HEK293 (cell line): ENCODE data around the gene LYST.

Experiments used
- CTCF ChIA-PET: fragments of 350-600 bp; formaldehyde crosslinking; extraction: SDS; loops from one replicate; lab custom pipeline; 2021; ENCODE audit warnings: antibody characterized with exemption; lab: Yijun Ruan, JAX
- POLR2A ChIA-PET: fragments of 300-600 bp; formaldehyde crosslinking; extraction: SDS; loops from one replicate; lab custom pipeline; 2020; ENCODE audit warnings: antibody characterized with exemption, inconsistent platforms; lab: Yijun Ruan, JAX
- H3K27ac ChIP-seq: fragments of 200-500 bp; sonication (Bioruptor generic); 2 replicates; pipeline ENCODE4 v1.5.1; 2014; ENCODE audit warnings: low read depth, low read length, control low read depth, inconsistent platforms; ENCODE audit errors: extremely low read depth
- H3K36me3 ChIP-seq, 2 experiments: fragments of 200-500 bp in 1 of 2; sonication (Bioruptor generic) in 1 of 2; 1 replicate in 1 of 2; 2 replicates in 1 of 2; pipeline ENCODE4 v1.5.1; 2014 to 2017; ENCODE audit warnings: inconsistent platforms in 2 of 2, low read length in 2 of 2; ENCODE audit not compliant: control insufficient read depth in 2 of 2, insufficient read depth in 1 of 2
- H3K4me1 ChIP-seq: fragments of 200-500 bp; sonication (Bioruptor generic); 2 replicates; pipeline ENCODE4 v1.5.1; 2014; ENCODE audit warnings: mild to moderate bottlenecking, low read length, inconsistent platforms; ENCODE audit not compliant: control insufficient read depth, insufficient read depth
- H3K4me3 ChIP-seq: 2 replicates; pipeline ENCODE4 v1.5.1; 2011; ENCODE audit warnings: low read depth, mild to moderate bottlenecking, control low read depth, low read length, moderate library complexity
- H3K9me3 ChIP-seq: fragments of 200-500 bp; sonication (Bioruptor generic); 2 replicates; pipeline ENCODE4 v1.5.1; 2014; ENCODE audit warnings: low read depth, low read length, inconsistent platforms; ENCODE audit not compliant: control insufficient read depth, insufficient read depth
- BCL11B ChIP-seq: fragments of 450-650 bp; formaldehyde crosslinking; IDR thresholded peaks from 2 replicates; pipeline ENCODE4 v1.5.1; 2016; ENCODE audit warnings: low read depth, missing biosample characterization, missing genetic modification characterization
- SCRT2 ChIP-seq: fragments of 450-650 bp; formaldehyde crosslinking; IDR thresholded peaks from 2 replicates; pipeline ENCODE4 v1.5.1; 2016; ENCODE audit warnings: missing biosample characterization, missing genetic modification characterization
- TCF7L2 ChIP-seq: IDR thresholded peaks from 2 replicates; pipeline ENCODE4 v1.6.1; 2011; ENCODE audit warnings: low read depth, mild to moderate bottlenecking, inconsistent platforms, low read length, moderate library complexity, borderline replicate concordance
- ZBTB7A ChIP-seq: fragments of 450-650 bp; formaldehyde crosslinking; IDR thresholded peaks from 2 replicates; pipeline ENCODE4 v1.5.1; 2016; ENCODE audit warnings: low read depth, missing biosample characterization, missing genetic modification characterization
- ZNF114 ChIP-seq: fragments of 450-650 bp; formaldehyde crosslinking; IDR thresholded peaks from 2 replicates; pipeline ENCODE4 v1.5.0; 2017; ENCODE audit warnings: missing biosample characterization, missing genetic modification characterization
- ZNF155 ChIP-seq: fragments of 450-650 bp; formaldehyde crosslinking; IDR thresholded peaks from 2 replicates; pipeline ENCODE4 v1.5.1; 2016; ENCODE audit warnings: missing biosample characterization, missing genetic modification characterization
- ZNF16 ChIP-seq: fragments of 450-650 bp; formaldehyde crosslinking; IDR thresholded peaks from 2 replicates; pipeline ENCODE4 v1.5.1; 2016; ENCODE audit warnings: low read depth, missing biosample characterization, missing genetic modification characterization
- ZNF214 ChIP-seq: fragments of 450-650 bp; formaldehyde crosslinking; IDR thresholded peaks from 2 replicates; pipeline ENCODE4 v1.5.1; 2017; ENCODE audit warnings: missing biosample characterization, mild to moderate bottlenecking, missing genetic modification characterization, borderline replicate concordance
- ZNF221 ChIP-seq: fragments of 450-650 bp; formaldehyde crosslinking; IDR thresholded peaks from 2 replicates; pipeline ENCODE4 v1.5.1; 2017; ENCODE audit warnings: missing biosample characterization, missing genetic modification characterization, borderline replicate concordance
- ZNF239 ChIP-seq: fragments of 450-650 bp; formaldehyde crosslinking; IDR thresholded peaks from 2 replicates; pipeline ENCODE4 v1.5.1; 2016; ENCODE audit warnings: missing biosample characterization, missing genetic modification characterization
- ZNF24 ChIP-seq: fragments of 450-650 bp; formaldehyde crosslinking; IDR thresholded peaks from 2 replicates; pipeline ENCODE4 v1.5.1; 2016; ENCODE audit warnings: missing biosample characterization, missing genetic modification characterization
- ZNF266 ChIP-seq: fragments of 450-650 bp; formaldehyde crosslinking; IDR thresholded peaks from 2 replicates; pipeline ENCODE4 v1.5.1; 2016; ENCODE audit warnings: missing biosample characterization, missing genetic modification characterization, low read depth
- ZNF433 ChIP-seq: fragments of 450-650 bp; formaldehyde crosslinking; IDR thresholded peaks from 2 replicates; pipeline ENCODE4 v1.5.1; 2016; ENCODE audit warnings: missing biosample characterization, missing genetic modification characterization, low read depth
- ZNF530 ChIP-seq: fragments of 450-650 bp; formaldehyde crosslinking; IDR thresholded peaks from 2 replicates; pipeline ENCODE4 v1.5.1; 2016; ENCODE audit warnings: low read depth, missing biosample characterization, missing genetic modification characterization
- ZNF544 ChIP-seq: fragments of 450-650 bp; formaldehyde crosslinking; IDR thresholded peaks from 2 replicates; pipeline ENCODE4 v1.5.0; 2017; ENCODE audit warnings: missing biosample characterization, missing genetic modification characterization
- ZNF571 ChIP-seq: fragments of 450-650 bp; formaldehyde crosslinking; IDR thresholded peaks from 2 replicates; pipeline ENCODE4 v1.5.0; 2017; ENCODE audit warnings: missing biosample characterization, missing genetic modification characterization
- ZNF621 ChIP-seq: fragments of 450-650 bp; formaldehyde crosslinking; IDR thresholded peaks from 2 replicates; pipeline ENCODE4 v1.5.1; 2017; ENCODE audit warnings: missing biosample characterization, missing genetic modification characterization
- ZNF654 ChIP-seq: fragments of 450-650 bp; formaldehyde crosslinking; IDR thresholded peaks from 2 replicates; pipeline ENCODE4 v1.5.1; 2016; ENCODE audit warnings: low read depth, missing biosample characterization, missing genetic modification characterization
- ZNF76 ChIP-seq: fragments of 450-650 bp; formaldehyde crosslinking; IDR thresholded peaks from 2 replicates; pipeline ENCODE4; 2016; ENCODE audit warnings: low read depth, missing biosample characterization, missing genetic modification characterization, borderline replicate concordance
- ZNF768 ChIP-seq: fragments of 450-650 bp; formaldehyde crosslinking; IDR thresholded peaks from 2 replicates; pipeline ENCODE4 v1.5.1; 2018; ENCODE audit warnings: missing biosample characterization, mild to moderate bottlenecking, missing genetic modification characterization
- ZNF792 ChIP-seq: fragments of 450-650 bp; formaldehyde crosslinking; IDR thresholded peaks from 2 replicates; pipeline ENCODE4 v1.5.1; 2016; ENCODE audit warnings: missing biosample characterization, missing genetic modification characterization
- TF ChIP-seq, protein P1 (sequence below): fragments of 450-650 bp; formaldehyde crosslinking; IDR thresholded peaks from 2 replicates; pipeline ENCODE4 v1.5.1; 2016; ENCODE audit warnings: missing biosample characterization, missing genetic modification characterization
- TF ChIP-seq, protein P2 (sequence below): fragments of 450-650 bp; formaldehyde crosslinking; IDR thresholded peaks from 2 replicates; pipeline ENCODE4 v1.5.1; 2016; ENCODE audit warnings: missing biosample characterization, missing genetic modification characterization
- TF ChIP-seq, protein P3 (sequence below): fragments of 450-650 bp; formaldehyde crosslinking; IDR thresholded peaks from 2 replicates; pipeline ENCODE4; 2016; ENCODE audit warnings: missing biosample characterization, missing genetic modification characterization
- TF ChIP-seq, protein P4 (sequence below): fragments of 450-650 bp; formaldehyde crosslinking; optimal IDR thresholded peaks from 2 replicates; pipeline ENCODE3; 2016; ENCODE audit warnings: missing biosample characterization, mild to moderate bottlenecking, missing genetic modification characterization

LYST gene

DNA sequence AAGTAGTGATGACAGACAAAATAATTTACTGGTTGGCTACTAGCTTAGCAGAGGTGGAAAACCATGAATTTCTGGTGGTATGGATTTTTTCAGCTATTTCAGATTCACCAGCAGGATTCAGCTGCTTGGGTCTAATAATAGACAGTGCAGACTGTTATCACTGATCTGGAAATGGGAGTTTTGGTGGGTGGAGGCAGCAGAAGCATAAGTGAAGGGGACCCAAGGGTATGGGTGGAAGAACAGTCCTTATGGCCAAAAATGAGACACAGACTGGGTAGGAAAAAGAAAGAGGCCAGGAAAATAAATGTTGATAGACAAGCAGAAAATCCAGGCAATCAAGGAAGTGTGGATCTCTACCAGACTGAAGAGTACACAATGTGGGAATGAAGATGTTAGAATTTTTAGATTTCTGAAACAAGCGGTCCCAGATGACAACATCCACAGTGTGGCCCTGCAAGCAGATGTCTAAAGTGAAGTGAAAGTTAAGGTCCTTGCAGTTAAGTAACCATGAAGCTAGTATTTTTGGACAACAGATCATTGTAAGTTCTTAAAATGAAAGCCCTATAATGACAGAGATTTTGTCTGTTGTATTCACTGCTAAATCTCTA is 24.7 kb downstream of the LYST start:
- ChIA-PET CTCF (interaction anchor here (0.6 to 7.8 kb wide), 13 partner anchors 10 to 697 kb away, joined by 3 to 79 read pairs (median 9); partner anchors contain the start of gene LYST), POLR2A (no interaction called here)
- H3K9me3 ChIP-seq: no peaks in the 10 kb centered on the region
- TF ChIP-seq ZNF544 (tag by site-specific recombination) (no peak), ZNF792 (tag by site-specific recombination) (no peak), ZNF76 (tag by site-specific recombination) (no peak), ZNF16 (no peak), ZNF530 (tag by site-specific recombination) (no peak), ZNF571 (tag by site-specific recombination) (no peak)
- TF ChIP-seq, protein P1, sequence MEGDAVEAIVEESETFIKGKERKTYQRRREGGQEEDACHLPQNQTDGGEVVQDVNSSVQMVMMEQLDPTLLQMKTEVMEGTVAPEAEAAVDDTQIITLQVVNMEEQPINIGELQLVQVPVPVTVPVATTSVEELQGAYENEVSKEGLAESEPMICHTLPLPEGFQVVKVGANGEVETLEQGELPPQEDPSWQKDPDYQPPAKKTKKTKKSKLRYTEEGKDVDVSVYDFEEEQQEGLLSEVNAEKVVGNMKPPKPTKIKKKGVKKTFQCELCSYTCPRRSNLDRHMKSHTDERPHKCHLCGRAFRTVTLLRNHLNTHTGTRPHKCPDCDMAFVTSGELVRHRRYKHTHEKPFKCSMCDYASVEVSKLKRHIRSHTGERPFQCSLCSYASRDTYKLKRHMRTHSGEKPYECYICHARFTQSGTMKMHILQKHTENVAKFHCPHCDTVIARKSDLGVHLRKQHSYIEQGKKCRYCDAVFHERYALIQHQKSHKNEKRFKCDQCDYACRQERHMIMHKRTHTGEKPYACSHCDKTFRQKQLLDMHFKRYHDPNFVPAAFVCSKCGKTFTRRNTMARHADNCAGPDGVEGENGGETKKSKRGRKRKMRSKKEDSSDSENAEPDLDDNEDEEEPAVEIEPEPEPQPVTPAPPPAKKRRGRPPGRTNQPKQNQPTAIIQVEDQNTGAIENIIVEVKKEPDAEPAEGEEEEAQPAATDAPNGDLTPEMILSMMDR (tag by site-specific recombination): no peak
- no peak overlapping the region for H3K27ac ChIP-seq
- peaks cover 2% of the 10 kb centered on the region; the same call in 1 of the 2 replicates for H3K4me1 ChIP-seq
- no peak overlapping the region for H3K4me3 ChIP-seq
- no peaks in the 10 kb centered on the region for H3K36me3 ChIP-seq

DNA sequence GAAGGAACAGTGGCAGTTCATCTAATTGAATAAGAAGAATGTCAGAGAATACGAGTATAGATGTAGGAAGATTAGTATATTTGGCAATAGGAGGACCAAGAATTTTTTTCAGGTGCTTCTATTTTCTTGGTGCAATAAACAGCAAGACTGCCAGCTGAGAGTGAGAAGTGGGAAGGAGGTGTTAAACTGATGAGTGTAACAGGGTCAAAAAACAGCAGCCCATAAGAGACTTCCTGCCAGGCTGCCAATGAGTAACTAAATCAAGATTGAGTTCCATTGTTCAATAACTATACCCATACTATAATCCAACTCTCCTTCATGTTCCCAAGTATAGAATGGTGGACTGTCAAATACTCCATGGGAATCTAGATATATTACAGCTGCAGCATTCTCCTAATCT is 28.7 kb downstream of the LYST start:
- CTCF ChIA-PET: interaction anchor here (0.7 kb wide), 1 partner anchor 10 kb away, joined by 5 read pairs; no protein-coding TSS in a partner anchor
- no peaks in the 10 kb centered on the region for H3K4me1 ChIP-seq
- no peaks in the 10 kb centered on the region for H3K36me3 ChIP-seq
- H3K4me3 ChIP-seq: no peak overlapping the region
- no peak overlapping the region for H3K27ac ChIP-seq
- TF ChIP-seq ZNF24 (tag by site-specific recombination): no peak
- POLR2A ChIA-PET: no interaction called here
- H3K9me3 ChIP-seq: no peaks in the 10 kb centered on the region

DNA sequence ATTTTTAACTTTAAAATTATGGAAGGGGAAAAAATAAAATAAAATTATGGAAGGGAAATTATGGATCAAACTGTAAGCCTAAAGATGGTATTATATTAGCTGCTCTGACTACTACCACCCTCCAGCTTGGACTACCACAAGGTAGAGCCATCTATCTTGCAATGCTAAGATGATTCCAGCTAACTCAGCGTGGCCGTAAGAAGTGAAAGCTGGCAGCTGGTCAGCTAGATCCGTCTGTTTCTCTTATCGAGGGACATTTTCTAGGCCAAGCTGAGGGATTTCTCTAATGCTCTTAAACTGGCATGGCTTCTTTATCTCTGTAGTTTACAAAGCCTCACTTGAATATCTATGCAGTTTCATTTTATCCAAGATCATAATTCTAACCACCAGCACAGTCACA is 31.5 kb downstream of the LYST start:
- no peaks in the 10 kb centered on the region for H3K4me1 ChIP-seq
- no peaks in the 10 kb centered on the region for H3K36me3 ChIP-seq
- no peak overlapping the region for H3K27ac ChIP-seq
- ChIA-PET POLR2A (no interaction called here), CTCF (interaction anchor here (0.6 to 7.4 kb wide), 3 partner anchors 8 to 116 kb away, joined by 3 to 79 read pairs (median 3); no protein-coding TSS in a partner anchor)
- no peaks in the 10 kb centered on the region for H3K9me3 ChIP-seq
- no peak overlapping the region for H3K4me3 ChIP-seq
- no peak for TF ChIP-seq TCF7L2
- TF ChIP-seq ZNF214: no peak
- no peak for TF ChIP-seq BCL11B (tag by site-specific recombination)
- TF ChIP-seq ZNF654 (tag by site-specific recombination): no peak
- TF ChIP-seq ZNF239 (tag by site-specific recombination): no peak
- no peak for TF ChIP-seq ZNF433 (tag by site-specific recombination)
- TF ChIP-seq, protein P2, sequence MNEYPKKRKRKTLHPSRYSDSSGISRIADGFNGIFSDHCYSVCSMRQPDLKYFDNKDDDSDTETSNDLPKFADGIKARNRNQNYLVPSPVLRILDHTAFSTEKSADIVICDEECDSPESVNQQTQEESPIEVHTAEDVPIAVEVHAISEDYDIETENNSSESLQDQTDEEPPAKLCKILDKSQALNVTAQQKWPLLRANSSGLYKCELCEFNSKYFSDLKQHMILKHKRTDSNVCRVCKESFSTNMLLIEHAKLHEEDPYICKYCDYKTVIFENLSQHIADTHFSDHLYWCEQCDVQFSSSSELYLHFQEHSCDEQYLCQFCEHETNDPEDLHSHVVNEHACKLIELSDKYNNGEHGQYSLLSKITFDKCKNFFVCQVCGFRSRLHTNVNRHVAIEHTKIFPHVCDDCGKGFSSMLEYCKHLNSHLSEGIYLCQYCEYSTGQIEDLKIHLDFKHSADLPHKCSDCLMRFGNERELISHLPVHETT (tag by site-specific recombination): no peak
- TF ChIP-seq ZNF768 (tag by site-specific recombination): no peak
- TF ChIP-seq, protein P3, sequence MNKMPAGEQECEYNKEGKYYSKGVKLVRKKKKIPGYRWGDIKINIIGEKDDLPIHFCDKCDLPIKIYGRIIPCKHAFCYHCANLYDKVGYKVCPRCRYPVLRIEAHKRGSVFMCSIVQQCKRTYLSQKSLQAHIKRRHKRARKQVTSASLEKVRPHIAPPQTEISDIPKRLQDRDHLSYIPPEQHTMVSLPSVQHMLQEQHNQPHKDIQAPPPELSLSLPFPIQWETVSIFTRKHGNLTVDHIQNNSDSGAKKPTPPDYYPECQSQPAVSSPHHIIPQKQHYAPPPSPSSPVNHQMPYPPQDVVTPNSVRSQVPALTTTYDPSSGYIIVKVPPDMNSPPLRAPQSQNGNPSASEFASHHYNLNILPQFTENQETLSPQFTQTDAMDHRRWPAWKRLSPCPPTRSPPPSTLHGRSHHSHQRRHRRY (tag by site-specific recombination): no peak
- TF ChIP-seq, protein P4, sequence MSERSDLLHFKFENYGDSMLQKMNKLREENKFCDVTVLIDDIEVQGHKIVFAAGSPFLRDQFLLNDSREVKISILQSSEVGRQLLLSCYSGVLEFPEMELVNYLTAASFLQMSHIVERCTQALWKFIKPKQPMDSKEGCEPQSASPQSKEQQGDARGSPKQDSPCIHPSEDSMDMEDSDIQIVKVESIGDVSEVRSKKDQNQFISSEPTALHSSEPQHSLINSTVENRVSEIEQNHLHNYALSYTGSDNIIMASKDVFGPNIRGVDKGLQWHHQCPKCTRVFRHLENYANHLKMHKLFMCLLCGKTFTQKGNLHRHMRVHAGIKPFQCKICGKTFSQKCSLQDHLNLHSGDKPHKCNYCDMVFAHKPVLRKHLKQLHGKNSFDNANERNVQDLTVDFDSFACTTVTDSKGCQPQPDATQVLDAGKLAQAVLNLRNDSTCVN (tag by site-specific recombination): no peak
- TF ChIP-seq ZBTB7A: no peak
- no peak for TF ChIP-seq ZNF621
- TF ChIP-seq ZNF221 (tag by site-specific recombination): no peak
- no peak for TF ChIP-seq ZNF155 (tag by site-specific recombination)
- TF ChIP-seq ZNF114 (tag by site-specific recombination): no peak
- no peak for TF ChIP-seq ZNF266 (tag by site-specific recombination)
- TF ChIP-seq ZNF571 (tag by site-specific recombination): no peak
- TF ChIP-seq SCRT2 (tag by site-specific recombination): no peak
